Stomach (tissue), 9 donors: Measurements from ENCODE around the gene CGB8. TPM values are rescaled to one million over a fixed set of nuclear protein-coding genes. Genes with fewer than 3 reads are reported as not detected.
A peak's percentile ranks its signal among the peaks of the same experiment; 100 is the strongest.

Experiments
- DNase-seq, 2 donors: peaks; one replicate each; pipeline versions ENCODE4 v3.0.0 to v3.0.0-alpha.2; 2013 to 2019
- H3K27ac ChIP-seq, 5 donors: fragments of 200-600 bp in 4 of 5; sonication (generic) in 4 of 5; one replicate each; pipeline ENCODE4 v1.5.1; 2013 to 2019; ENCODE audit warnings: mild to moderate bottlenecking in 1 of 5, moderate library complexity in 1 of 5
- H3K27me3 ChIP-seq, 3 donors: fragments of 200-600 bp; sonication (generic); one replicate each; pipeline ENCODE4 v1.5.1; 2017 to 2019; ENCODE audit warnings: mixed run types in 1 of 3
- H3K36me3 ChIP-seq, 4 donors: fragments of 200-600 bp; sonication (generic); 1 replicate in 3 of 4; 2 replicates in 1 of 4; pipeline ENCODE4 v1.5.1; 2016 to 2019
- H3K4me1 ChIP-seq, 4 donors: fragments of 200-600 bp; sonication (generic); one replicate each; pipeline ENCODE4 v1.5.1; 2016 to 2019
- H3K4me3 ChIP-seq, 4 donors: fragments of 200-600 bp; sonication (generic) in 3 of 4; one replicate each; pipeline ENCODE4 v1.5.1; 2016 to 2019; ENCODE audit warnings: mild to moderate bottlenecking in 1 of 4
- H3K9me3 ChIP-seq, 4 donors: fragments of 200-600 bp; sonication (generic); one replicate each; pipeline ENCODE4 v1.5.1; 2016 to 2019
- CTCF ChIP-seq, 7 experiments: fragments of 450-650 bp in 4 of 7; fragments of 200-600 bp in 3 of 7; sonication (generic) in 3 of 7; IDR thresholded peaks; one replicate each; pipeline ENCODE4 v1.5.1; 2016 to 2019; ENCODE audit warnings: antibody characterized with exemption in 7 of 7, control low read depth in 2 of 7, mild to moderate bottlenecking in 1 of 7
- EP300 ChIP-seq: sonication (generic); formaldehyde crosslinking; IDR thresholded peaks from one replicate; pipeline ENCODE4 v1.6.1; 2017; ENCODE audit warnings: antibody characterized with exemption
- POLR2A ChIP-seq, 4 donors: fragments of 450-650 bp; IDR thresholded peaks; one replicate each; pipeline ENCODE4 v1.6.1; 2016; ENCODE audit warnings: antibody characterized with exemption in 4 of 4, control low read depth in 2 of 4, mild to moderate bottlenecking in 1 of 4, moderate library complexity in 1 of 4
- POLR2AphosphoS5 ChIP-seq, 3 donors: sonication (generic); formaldehyde crosslinking; IDR thresholded peaks; one replicate each; pipeline ENCODE4 v1.6.1; 2016; ENCODE audit warnings: antibody characterized with exemption in 3 of 3
- WGBS, 5 donors: extraction: QIAGEN DNeasy Blood & Tissue Kit in 3 of 5; methylation state at CpG; one replicate each; pipeline versions ENCODE4 v1.1.5 to v1.1.7; 2013 to 2018; 5-methylcytosine and 5-hydroxymethylcytosine counted together
- intact Hi-C: fragments of 100-400 bp; cut with DNase I; formaldehyde crosslinking; loops from one replicate; pipeline ENCODE4 v1.15.1; 2023; ENCODE audit warnings: low total_unique reads
- polyA plus RNA-seq, 3 donors: library from polyadenylated mRNA; stranded (reverse); fragments of 200-250 nt; gene quantifications; one replicate each; pipeline ENCODE4 v1.2.3, GENCODE V29; 2013
- total RNA-seq, 5 donors: library from RNA; depleted of rRNA; stranded (reverse); fragments of >200 nt; gene quantifications; one replicate each; pipeline versions ENCODE4 v1.1.0 to v1.2.3, GENCODE V29; 2014 to 2016
- donor health status: healthy with polysubstance abuse.
- donor health status: Bipolar disorder and iron deficiency.
- donor health status: healthy.

The CGB8 gene
- total and polyA plus RNA-seq, 8 donors: not detected

GRCh38 chr19:49017041-49017665 lies 31.8 kb downstream of the CGB8 start, which contains the start of gene LHB:
Gene LHB, minus strand, starts transcription at chr19:49017091. Its CDS starts 10 bp downstream, at chr19:49017081.
- DNase-seq: no peak
- 39 to 95% (median 66%) methylated on average over 8 to 17 of the region's 17 CpGs for WGBS, 5 donors
- Histone ChIP-seq H3K27me3 (peaks cover 0 to 42% (median 15%) of the 10 kb centered on the region in 3 donors), H3K9me3 (no peaks in the 10 kb centered on the region), H3K4me3 (peak within 1 kb of the TSS; percentile 49 to 62 (median 50)), H3K27ac (peak within 1 kb of the TSS in 1 of 5 donors; percentile 32), H3K36me3 (peaks cover under 1 to 44% (median 42%) of the 10 kb centered on the region in 4 donors), H3K4me1 (peaks cover 22 to 27% (median 25%) of the 10 kb centered on the region in 4 donors)
- intact Hi-C loops: no loop called here
- TF ChIP-seq CTCF (IDR thresholded peaks at IDR 0.05): no peak
- no peak for TF ChIP-seq POLR2AphosphoS5 (IDR thresholded peaks at IDR 0.05)
- no peak for TF ChIP-seq EP300
- TF ChIP-seq POLR2A (IDR thresholded peaks at IDR 0.05): no peak

- Histone ChIP-seq H3K36me3 (peaks cover 6 to 53% (median 51%) of the 10 kb centered on the region in 4 donors), H3K27me3 (peaks cover 0 to 38% (median 15%) of the 10 kb centered on the region in 3 donors), H3K4me1 (peaks cover 22 to 27% (median 25%) of the 10 kb centered on the region in 4 donors), H3K27ac (no peak overlapping the region), H3K4me3 (no peak overlapping the region), H3K9me3 (no peaks in the 10 kb centered on the region)
- WGBS, 5 donors: 93 to 96% (median 93%) methylated on average over 15 to 26 of the region's 29 CpGs
- intact Hi-C loops: no loop called here
- no peak for DNase-seq
- TF ChIP-seq POLR2A (IDR thresholded peaks at IDR 0.05) (no peak), CTCF (IDR thresholded peaks at IDR 0.05) (no peak), EP300 (no peak), POLR2AphosphoS5 (IDR thresholded peaks at IDR 0.05) (no peak)
These were observed 32.7 kb downstream of the CGB8 start for GRCh38 chr19:49016067-49016839.

GRCh38 chr19:49014870-49015255 lies 34.0 kb downstream of the CGB8 start:
- intact Hi-C loops: no loop called here
- H3K4me1 ChIP-seq: peaks cover 22 to 27% (median 25%) of the 10 kb centered on the region in 4 donors
- DNase-seq: no peak
- no peaks in the 10 kb centered on the region for H3K9me3 ChIP-seq
- TF ChIP-seq CTCF (IDR thresholded peaks at IDR 0.05) (no peak), POLR2A (IDR thresholded peaks at IDR 0.05) (no peak), POLR2AphosphoS5 (IDR thresholded peaks at IDR 0.05) (no peak), EP300 (no peak)
- WGBS, 5 donors: 84 to 97% (median 93%) methylated on average over 7 to 18 of the region's 18 CpGs
- H3K4me3 ChIP-seq: no peak overlapping the region
- no peak overlapping the region for H3K27ac ChIP-seq
- peaks cover 0 to 24% (median 11%) of the 10 kb centered on the region in 3 donors for H3K27me3 ChIP-seq
- peaks cover 16 to 67% (median 65%) of the 10 kb centered on the region in 4 donors for H3K36me3 ChIP-seq

- DNase-seq: no peak
- Histone ChIP-seq H3K27me3 (peaks cover 0 to 18% (median 6%) of the 10 kb centered on the region in 3 donors), H3K4me3 (no peak overlapping the region), H3K36me3 (peaks cover 19 to 73% (median 71%) of the 10 kb centered on the region in 4 donors), H3K27ac (no peak overlapping the region), H3K4me1 (peaks cover 17 to 22% (median 20%) of the 10 kb centered on the region in 4 donors), H3K9me3 (no peaks in the 10 kb centered on the region)
- WGBS, 5 donors: 92 to 95% (median 94%) methylated on average over 20 to 32 of the region's 32 CpGs
- intact Hi-C loops: no loop called here
- TF ChIP-seq POLR2AphosphoS5 (IDR thresholded peaks at IDR 0.05) (no peak), EP300 (no peak), POLR2A (IDR thresholded peaks at IDR 0.05) (no peak), CTCF (IDR thresholded peaks at IDR 0.05) (no peak)
These were observed 34.6 kb downstream of the CGB8 start for GRCh38 chr19:49014123-49014869.
